GM04504 (cell line): ENCODE data around the gene PHF21B.
"Not testable (repeated sequence)": the region's sequence is repeated elsewhere in the genome, so short reads cannot be mapped to it uniquely, and the experiment has no call there.

Source experiments
- DNase-seq: peaks from one replicate; pipeline ENCODE4 v3.0.0-alpha.2; 2012; ENCODE audit warnings: low read depth

The PHF21B gene

GRCh38 chr22:44917372-44918165 is 92.2 kb downstream of the PHF21B start:
- no peak for DNase-seq

GRCh38 chr22:44916281-44917231 is 93.2 kb downstream of the PHF21B start:
- no peak for DNase-seq

- DNase-seq = no peak
Observed at GRCh38 chr22:44915441-44915840, 94.4 kb downstream of the PHF21B start.

- DNase-seq = no peak
Observed at GRCh38 chr22:44914026-44914721, 95.6 kb downstream of the PHF21B start.

GRCh38 chr22:44913198-44913983 is 96.4 kb downstream of the PHF21B start:
- no peak for DNase-seq

- no peak for DNase-seq
Observed at GRCh38 chr22:44909241-44909640, 100.6 kb downstream of the PHF21B start.

- no peak for DNase-seq
Observed at GRCh38 chr22:44907765-44908737, 101.8 kb downstream of the PHF21B start.

GRCh38 chr22:44906999-44907644 is 102.7 kb downstream of the PHF21B start:
- no peak for DNase-seq

GRCh38 chr22:44906248-44906936 is 103.4 kb downstream of the PHF21B start:
- DNase-seq = no peak

GRCh38 chr22:44904492-44905152 is 105.2 kb downstream of the PHF21B start:
- DNase-seq = not testable (repeated sequence)

GRCh38 chr22:44903164-44903563 is 106.6 kb downstream of the PHF21B start:
- not testable (repeated sequence) for DNase-seq

- no peak for DNase-seq
Observed at GRCh38 chr22:44901301-44901700, 108.5 kb downstream of the PHF21B start.

GRCh38 chr22:44898236-44898635 is 111.6 kb downstream of the PHF21B start:
- DNase-seq = no peak

GRCh38 chr22:44895296-44896055 is 114.3 kb downstream of the PHF21B start:
- no peak for DNase-seq

GRCh38 chr22:44894782-44895181 is 115.0 kb downstream of the PHF21B start:
- DNase-seq = no peak

GRCh38 chr22:44894321-44894720 is 115.5 kb downstream of the PHF21B start:
- DNase-seq = no peak

- no peak for DNase-seq
Observed at GRCh38 chr22:44893731-44894080, 116.1 kb downstream of the PHF21B start.
